ENCODE data around the gene CORO2A.

GRCh38 chr9:98228392-98229089, 36.1 kb upstream of the CORO2A start:
- TF ChIP-seq CTCF (IDR thresholded peaks at IDR 0.05; ENCODE audit: low read depth, low read length, poor library complexity, severe bottlenecking) (no peak), EZH2phosphoT487 (IDR thresholded peaks at IDR 0.05; ENCODE audit: borderline replicate concordance, low read length) (no peak)
